Activated naive CD4-positive, alpha-beta T cell treated with anti-CD3 and anti-CD28 coated beads, Interleukin-2, amount 50 U/mL, for 24 hours (primary cell): ENCODE results near the gene ZBTB48.

Experiments
- H3K27ac Mint-ChIP-seq: one replicate; pipeline ENCODE4 v1.8.0; 2021; ENCODE audit warnings: mild to moderate bottlenecking, mixed read lengths
- H3K27me3 Mint-ChIP-seq: one replicate; pipeline ENCODE4 v1.8.0; 2021; ENCODE audit warnings: mixed read lengths
- H3K36me3 Mint-ChIP-seq: one replicate; pipeline ENCODE4 v1.8.0; 2021; ENCODE audit warnings: mixed read lengths
- H3K4me1 Mint-ChIP-seq: one replicate; pipeline ENCODE4 v1.8.0; 2021; ENCODE audit warnings: mixed read lengths
- H3K4me3 Mint-ChIP-seq: one replicate; pipeline ENCODE4 v1.8.0; 2021; ENCODE audit warnings: mild to moderate bottlenecking, mixed read lengths
- H3K9me3 Mint-ChIP-seq: one replicate; pipeline ENCODE4 v1.8.0; 2021; ENCODE audit warnings: mixed read lengths

ZBTB48 gene

DNA sequence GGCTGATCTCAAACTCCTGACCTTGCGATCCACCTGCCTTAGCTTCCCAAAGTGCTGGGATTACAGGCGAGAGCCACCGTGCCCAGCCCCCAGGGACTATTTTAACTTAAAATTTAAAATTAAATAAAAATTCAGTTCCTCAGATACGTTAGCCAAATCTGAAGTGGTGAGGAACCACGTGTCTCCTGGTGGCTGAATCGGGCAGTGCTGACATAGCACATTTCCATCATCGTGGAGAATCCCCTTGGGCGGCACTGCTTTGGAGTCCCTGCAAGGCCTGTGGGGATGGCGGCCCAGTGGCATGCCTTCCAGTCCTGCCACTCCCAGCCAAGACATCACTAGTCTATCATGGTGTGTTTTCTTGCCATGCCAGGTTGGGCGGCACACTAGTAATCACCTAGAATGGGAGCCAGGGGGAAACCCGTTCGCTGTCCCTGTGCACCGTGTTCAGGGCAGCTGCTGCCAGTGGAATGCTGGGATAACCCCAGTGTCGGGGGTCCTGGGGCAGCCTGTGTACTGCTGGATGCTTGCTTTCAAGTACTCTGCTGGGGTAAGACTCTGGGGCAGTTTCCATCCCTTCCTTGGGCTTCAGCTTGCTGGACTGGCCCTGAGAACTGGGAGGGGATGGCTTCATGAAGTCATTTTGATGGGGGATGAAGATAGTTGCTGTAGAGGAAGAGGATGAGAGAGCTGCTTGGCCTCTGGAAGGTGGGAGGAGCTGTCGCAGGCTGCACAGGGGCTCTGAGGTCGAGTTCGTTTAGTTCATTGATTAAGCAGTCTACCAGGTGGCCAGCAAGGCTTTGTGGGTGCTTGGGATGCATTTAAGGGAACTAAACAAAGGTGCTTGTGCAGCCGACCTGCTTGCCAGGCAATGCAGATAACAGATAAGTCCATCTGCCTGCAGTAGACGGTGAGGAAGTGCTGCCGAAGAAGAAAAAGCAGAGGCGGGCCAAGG lies 4.6 kb downstream of the ZBTB48 start:
- H3K36me3 Mint-ChIP-seq, result no peaks in the 10 kb centered on the region
- no peak overlapping the region for H3K27ac Mint-ChIP-seq
- H3K4me3 Mint-ChIP-seq, result no peak overlapping the region
- no peaks in the 10 kb centered on the region for H3K27me3 Mint-ChIP-seq
- peaks cover 53% of the 10 kb centered on the region for H3K4me1 Mint-ChIP-seq
- H3K9me3 Mint-ChIP-seq, result no peaks in the 10 kb centered on the region

DNA sequence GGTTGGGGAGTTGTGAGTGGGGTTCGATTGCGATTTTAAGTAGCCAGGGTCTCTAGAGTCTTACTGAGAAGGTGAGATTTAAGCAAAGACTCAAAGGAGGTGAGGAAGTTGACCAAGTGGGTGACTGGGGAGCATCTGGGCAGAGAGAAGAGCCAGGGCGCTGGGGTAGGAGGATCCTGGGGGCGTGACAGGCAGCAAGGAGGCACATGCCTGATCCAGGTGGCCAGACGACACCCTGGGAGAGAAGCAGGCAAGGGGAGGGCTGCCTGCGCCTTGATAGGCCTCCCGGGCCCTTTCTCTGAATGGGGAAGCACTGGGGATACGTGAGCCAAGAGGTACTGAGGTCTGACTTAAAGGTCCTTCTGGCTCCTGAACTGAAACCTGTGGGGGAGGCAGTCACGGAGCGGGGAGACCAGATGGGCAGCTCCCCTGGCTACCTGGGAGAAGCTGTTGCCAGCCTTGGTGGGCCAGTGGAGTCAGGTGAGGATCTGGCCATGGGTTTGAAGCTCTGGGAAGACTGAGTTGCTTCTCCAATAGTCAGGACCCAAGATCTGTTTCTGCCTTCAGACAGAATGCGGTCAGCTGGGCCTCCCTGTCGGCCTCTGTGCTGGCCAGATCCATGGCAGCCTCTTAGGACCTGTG lies 5.4 kb downstream of the ZBTB48 start:
- no peaks in the 10 kb centered on the region for H3K27me3 Mint-ChIP-seq
- H3K9me3 Mint-ChIP-seq, result no peaks in the 10 kb centered on the region
- H3K4me3 Mint-ChIP-seq, result no peak overlapping the region
- peaks cover 46% of the 10 kb centered on the region for H3K4me1 Mint-ChIP-seq
- H3K27ac Mint-ChIP-seq, result no peak overlapping the region
- no peaks in the 10 kb centered on the region for H3K36me3 Mint-ChIP-seq

DNA sequence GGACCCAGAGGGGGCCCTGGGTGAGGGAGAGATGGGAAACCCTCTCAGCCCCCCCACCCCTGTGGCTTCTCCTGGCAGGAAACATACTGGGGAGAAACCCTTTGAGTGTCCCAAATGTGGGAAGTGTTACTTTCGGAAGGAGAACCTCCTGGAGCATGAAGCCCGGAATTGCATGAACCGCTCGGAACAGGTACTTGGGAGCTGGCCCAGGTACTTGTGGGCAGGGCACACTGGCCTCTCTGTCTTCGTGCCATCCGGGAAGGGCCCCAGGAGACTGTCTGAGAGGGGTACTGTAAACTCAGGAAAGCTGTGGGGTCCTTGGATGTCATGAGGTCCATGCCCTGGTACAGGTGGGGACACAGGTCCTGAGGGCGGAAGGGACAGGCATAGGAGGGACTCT lies 6.0 kb downstream of the ZBTB48 start:
- Mint-ChIP-seq H3K27me3 (no peaks in the 10 kb centered on the region), H3K9me3 (no peaks in the 10 kb centered on the region), H3K4me3 (no peak overlapping the region), H3K27ac (no peak overlapping the region), H3K36me3 (no peaks in the 10 kb centered on the region), H3K4me1 (peaks cover 47% of the 10 kb centered on the region)

- no peaks in the 10 kb centered on the region for H3K9me3 Mint-ChIP-seq
- peaks cover 47% of the 10 kb centered on the region for H3K4me1 Mint-ChIP-seq
- no peaks in the 10 kb centered on the region for H3K36me3 Mint-ChIP-seq
- H3K27me3 Mint-ChIP-seq, result no peaks in the 10 kb centered on the region
- no peak overlapping the region for H3K4me3 Mint-ChIP-seq
- H3K27ac Mint-ChIP-seq, result no peak overlapping the region
Observed at GRCh38 chr1:6586404-6586816, 6.6 kb downstream of the ZBTB48 start.

DNA sequence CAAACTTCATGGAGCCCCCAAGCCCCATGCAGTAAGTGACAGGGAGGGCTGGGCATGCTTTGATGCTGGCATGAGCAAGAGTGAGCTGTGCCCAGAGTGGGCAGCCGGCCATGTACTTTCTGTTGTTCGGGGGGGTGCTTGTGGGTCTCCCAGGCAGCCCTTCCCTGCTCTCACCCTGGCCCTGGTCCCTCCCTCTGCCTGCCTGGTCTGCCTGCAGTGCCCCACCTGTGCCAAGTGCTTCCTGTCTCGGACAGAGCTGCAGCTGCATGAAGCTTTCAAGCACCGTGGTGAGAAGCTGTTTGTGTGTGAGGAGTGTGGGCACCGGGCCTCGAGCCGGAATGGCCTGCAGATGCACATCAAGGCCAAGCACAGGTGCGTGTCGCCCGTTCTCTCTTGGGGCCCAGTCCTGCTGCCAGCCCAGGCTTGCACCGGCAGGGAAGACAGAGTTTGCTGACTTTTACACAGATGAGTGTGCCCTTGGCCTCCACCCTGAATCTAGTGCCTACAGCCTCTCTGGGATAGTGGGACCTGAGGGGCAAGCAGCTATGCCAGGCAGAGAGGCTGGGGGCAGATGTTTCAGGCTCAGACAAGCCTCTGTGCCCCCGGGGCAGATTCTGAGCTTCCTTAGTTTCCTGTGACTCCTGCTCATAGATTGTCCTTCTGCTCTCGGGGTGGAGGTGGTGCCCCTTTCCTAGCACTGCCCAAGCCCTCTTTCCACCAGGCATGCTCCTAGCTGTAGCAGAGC lies 7.6 kb downstream of the ZBTB48 start:
- no peaks in the 10 kb centered on the region for H3K9me3 Mint-ChIP-seq
- H3K27ac Mint-ChIP-seq, result no peak overlapping the region

GRCh38 chr1:6588128-6588892 lies 8.5 kb downstream of the ZBTB48 start:
- no peak overlapping the region for H3K27ac Mint-ChIP-seq

More for the DNA sequence above, 7.6 kb downstream of the ZBTB48 start:
- Mint-ChIP-seq H3K4me1 (peaks cover 47% of the 10 kb centered on the region), H3K36me3 (no peaks in the 10 kb centered on the region), H3K4me3 (no peak overlapping the region), H3K27me3 (no peaks in the 10 kb centered on the region)

DNA sequence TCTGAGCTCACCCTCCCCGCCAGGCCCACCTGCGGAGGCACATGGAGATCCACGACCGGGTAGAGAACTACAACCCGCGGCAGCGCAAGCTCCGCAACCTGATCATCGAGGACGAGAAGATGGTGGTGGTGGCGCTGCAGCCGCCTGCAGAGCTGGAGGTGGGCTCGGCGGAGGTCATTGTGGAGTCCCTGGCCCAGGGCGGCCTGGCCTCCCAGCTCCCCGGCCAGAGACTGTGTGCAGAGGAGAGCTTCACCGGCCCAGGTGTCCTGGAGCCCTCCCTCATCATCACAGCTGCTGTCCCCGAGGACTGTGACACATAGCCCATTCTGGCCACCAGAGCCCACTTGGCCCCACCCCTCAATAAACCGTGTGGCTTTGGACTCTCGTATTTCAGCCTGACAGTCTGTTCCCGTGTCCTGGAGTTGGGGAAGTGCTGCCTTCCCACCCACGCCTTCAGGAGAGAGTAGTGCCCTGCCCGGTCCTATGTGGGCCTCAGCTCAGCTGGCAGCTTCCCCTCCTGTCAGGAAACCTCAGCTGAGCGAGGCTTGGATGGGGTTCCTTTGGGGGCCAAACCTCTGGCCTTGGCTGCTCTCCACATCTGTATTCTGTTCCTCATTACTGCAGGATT lies 9.2 kb downstream of the ZBTB48 start:
- Mint-ChIP-seq H3K9me3 (no peaks in the 10 kb centered on the region), H3K4me3 (no peak overlapping the region), H3K4me1 (peaks cover 48% of the 10 kb centered on the region), H3K27ac (no peak overlapping the region), H3K27me3 (no peaks in the 10 kb centered on the region), H3K36me3 (no peaks in the 10 kb centered on the region)

More at GRCh38 chr1:6588128-6588892, 8.5 kb downstream of the ZBTB48 start:
- Mint-ChIP-seq H3K36me3 (no peaks in the 10 kb centered on the region), H3K4me1 (peaks cover 46% of the 10 kb centered on the region), H3K27me3 (no peaks in the 10 kb centered on the region), H3K9me3 (no peaks in the 10 kb centered on the region), H3K4me3 (no peak overlapping the region)

DNA sequence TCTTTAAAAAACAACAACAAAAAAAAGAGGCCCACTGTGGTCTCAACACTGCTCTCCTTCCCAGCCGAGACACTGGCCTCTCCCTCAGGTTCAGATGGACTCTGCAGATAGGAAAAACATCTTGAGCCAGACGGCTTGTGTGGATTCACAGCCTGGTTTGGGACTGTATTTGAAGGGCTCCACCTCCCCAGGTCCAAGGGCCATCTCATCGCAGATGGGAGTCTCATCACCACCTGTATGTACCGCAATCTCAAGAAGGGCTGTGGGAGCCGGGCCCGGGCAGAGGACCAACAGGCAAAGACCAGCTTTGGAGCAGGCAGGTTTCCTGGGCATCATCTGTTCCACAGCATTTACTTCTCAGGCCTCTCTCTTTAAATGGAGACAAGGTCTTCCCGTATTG lies 10.3 kb downstream of the ZBTB48 start:
- H3K4me3 Mint-ChIP-seq, result no peak overlapping the region
- peak overlapping the region; percentile 55 for H3K27ac Mint-ChIP-seq
- peaks cover 44% of the 10 kb centered on the region for H3K4me1 Mint-ChIP-seq
- H3K27me3 Mint-ChIP-seq, result no peaks in the 10 kb centered on the region
- H3K36me3 Mint-ChIP-seq, result no peaks in the 10 kb centered on the region
- H3K9me3 Mint-ChIP-seq, result no peaks in the 10 kb centered on the region

- no peaks in the 10 kb centered on the region for H3K27me3 Mint-ChIP-seq
- peak overlapping the region; percentile 12 for H3K27ac Mint-ChIP-seq
- no peak overlapping the region for H3K4me3 Mint-ChIP-seq
- peaks cover 53% of the 10 kb centered on the region for H3K4me1 Mint-ChIP-seq
- no peaks in the 10 kb centered on the region for H3K36me3 Mint-ChIP-seq
- no peaks in the 10 kb centered on the region for H3K9me3 Mint-ChIP-seq
Observed at GRCh38 chr1:6591222-6591621, 11.4 kb downstream of the ZBTB48 start.

DNA sequence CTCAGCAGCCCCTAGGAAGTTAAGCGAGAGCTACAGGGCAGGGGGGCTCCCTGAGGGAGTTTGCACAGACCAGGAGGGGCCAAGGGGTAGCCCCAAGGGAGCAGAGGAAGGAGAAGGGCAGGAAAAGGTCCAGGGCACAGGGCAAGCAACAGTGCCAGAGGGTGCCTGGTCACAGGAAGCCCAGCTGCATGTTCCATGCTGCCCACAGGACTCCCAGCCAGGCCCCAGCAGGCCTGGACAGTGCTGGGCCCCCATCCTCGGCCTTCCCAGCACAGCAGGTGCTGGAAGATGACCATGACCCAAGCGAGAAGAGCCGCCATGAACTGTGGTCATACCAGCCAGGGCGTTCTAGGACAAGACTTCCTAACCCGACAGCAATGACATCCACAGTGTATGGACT lies 11.8 kb downstream of the ZBTB48 start:
- Mint-ChIP-seq H3K4me3 (no peak overlapping the region), H3K27me3 (no peaks in the 10 kb centered on the region), H3K9me3 (no peaks in the 10 kb centered on the region), H3K4me1 (peaks cover 55% of the 10 kb centered on the region), H3K27ac (peak overlapping the region; percentile 12), H3K36me3 (no peaks in the 10 kb centered on the region)

DNA sequence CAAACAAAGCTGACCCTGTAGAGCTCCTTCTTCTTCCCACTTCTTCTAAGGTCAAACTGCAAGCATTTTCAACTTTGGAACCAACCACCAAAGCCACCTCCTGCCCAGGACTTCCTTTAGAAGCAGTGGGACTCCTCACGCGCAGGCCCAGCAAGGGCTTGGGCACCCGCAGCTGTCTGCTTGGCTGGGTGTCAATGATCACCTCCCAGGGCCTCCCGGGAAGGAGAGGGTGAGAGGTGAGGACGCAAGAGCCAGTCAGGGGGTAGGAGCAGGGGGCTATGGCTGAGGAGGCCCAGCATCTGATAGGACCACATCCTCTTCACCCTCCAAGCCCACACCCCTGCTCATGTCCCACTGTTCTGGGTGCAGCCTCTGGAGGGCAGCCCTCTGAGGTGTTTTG lies 12.6 kb downstream of the ZBTB48 start:
- Mint-ChIP-seq H3K27me3 (no peaks in the 10 kb centered on the region), H3K4me3 (no peak overlapping the region), H3K36me3 (no peaks in the 10 kb centered on the region), H3K4me1 (peaks cover 59% of the 10 kb centered on the region), H3K9me3 (no peaks in the 10 kb centered on the region), H3K27ac (no peak overlapping the region)

GRCh38 chr1:6592865-6593593 lies 13.2 kb downstream of the ZBTB48 start:
- Mint-ChIP-seq H3K36me3 (no peaks in the 10 kb centered on the region), H3K27me3 (no peaks in the 10 kb centered on the region), H3K4me3 (no peak overlapping the region), H3K4me1 (peaks cover 58% of the 10 kb centered on the region), H3K27ac (no peak overlapping the region), H3K9me3 (no peaks in the 10 kb centered on the region)

DNA sequence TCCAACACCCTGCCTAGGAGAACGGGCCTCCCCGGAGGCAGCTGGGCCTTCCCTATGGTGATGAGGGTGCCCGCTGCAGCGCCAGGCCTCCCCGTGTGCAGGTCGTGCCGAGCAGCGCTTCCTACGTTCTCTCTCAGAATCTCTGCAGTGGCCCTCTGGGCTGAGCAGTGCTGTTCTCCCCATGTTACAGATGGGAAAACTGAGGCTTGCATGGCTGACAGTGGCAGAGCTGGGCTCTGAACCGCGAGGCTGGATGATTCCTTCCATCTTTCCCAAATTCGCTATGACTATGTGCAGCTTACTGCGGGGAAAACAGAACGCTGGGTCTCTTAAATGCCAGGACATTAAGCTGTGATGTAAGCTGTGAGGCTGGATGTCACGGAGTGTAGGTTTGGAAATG lies 14.0 kb downstream of the ZBTB48 start:
- Mint-ChIP-seq H3K36me3 (no peaks in the 10 kb centered on the region), H3K27ac (no peak overlapping the region), H3K27me3 (no peaks in the 10 kb centered on the region), H3K4me3 (no peak overlapping the region), H3K4me1 (peaks cover 62% of the 10 kb centered on the region), H3K9me3 (no peaks in the 10 kb centered on the region)

DNA sequence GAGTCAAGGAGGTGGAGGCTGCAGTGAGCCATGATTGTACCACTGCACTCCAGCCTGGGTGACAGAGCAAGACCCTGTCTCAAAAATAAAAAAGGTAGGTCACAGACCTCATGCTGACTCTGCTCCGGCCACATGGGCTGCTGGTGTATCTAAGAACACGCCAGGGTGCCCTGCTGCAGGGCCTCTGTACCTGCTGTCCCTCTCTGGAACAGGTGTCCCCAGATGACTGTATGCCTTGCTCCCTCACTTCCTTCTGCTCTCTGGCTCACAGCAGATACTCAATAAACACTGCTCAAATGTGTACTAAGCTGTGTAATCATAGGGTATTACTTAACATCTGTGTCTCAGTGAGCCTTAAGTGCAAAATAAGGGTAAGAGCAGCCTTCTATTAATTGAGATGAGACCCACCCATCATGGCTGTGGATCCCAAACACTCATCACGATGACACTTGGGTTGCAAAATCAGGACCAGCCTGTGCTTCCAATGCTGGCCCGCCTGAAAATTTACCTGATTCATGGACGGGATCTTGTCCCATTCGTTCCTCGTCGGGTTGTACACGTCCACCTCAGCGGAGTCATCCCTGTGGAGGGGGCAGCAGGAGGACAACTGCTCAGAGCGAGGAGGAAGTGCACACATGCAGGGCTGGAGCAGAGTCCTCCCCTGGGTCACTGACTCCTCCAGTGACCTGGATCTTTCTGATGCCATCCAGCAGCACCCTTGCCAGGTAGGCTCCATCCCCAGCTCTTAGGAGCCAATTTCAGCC lies 15.4 kb downstream of the ZBTB48 start:
- Mint-ChIP-seq H3K4me1 (peaks cover 74% of the 10 kb centered on the region), H3K27ac (peak overlapping the region; percentile 12), H3K9me3 (no peaks in the 10 kb centered on the region), H3K4me3 (peak overlapping the region; percentile 19), H3K36me3 (peaks cover 7% of the 10 kb centered on the region), H3K27me3 (no peaks in the 10 kb centered on the region)
